Activated CD8-positive, alpha-beta memory T cell treated with anti-CD3 and anti-CD28 coated beads, Interleukin-2, amount 10 ng/mL, durations not matched to agents 7 days and 5 days (primary cell): ENCODE results near the gene STAMBP. TPM values are rescaled to one million over a fixed set of nuclear protein-coding genes. Genes with fewer than 3 reads are reported as not detected.
A peak's percentile ranks its signal among the peaks of the same experiment; 100 is the strongest.

Source experiments
- ATAC-seq: fragments of 150-1000 bp; cut with Tn5 transposase; one replicate; pipeline ENCODE4 v1.10.0; 2021; ENCODE audit warnings: moderate library complexity
- CTCF ChIA-PET: fragments of 350-600 bp; sonication (Branson Sonifier 250); formaldehyde crosslinking; loops from one replicate; lab custom pipeline; 2021; ENCODE audit warnings: antibody characterized with exemption; lab: Charles Lee
- DNase-seq: peaks from one replicate; pipeline ENCODE4 v3.0.0-alpha.2; 2020
- H3K27ac Mint-ChIP-seq: one replicate; pipeline ENCODE4 v1.8.0; 2021; ENCODE audit warnings: mild to moderate bottlenecking, mixed read lengths
- H3K27me3 Mint-ChIP-seq: one replicate; pipeline ENCODE4 v1.8.0; 2021; ENCODE audit warnings: mixed read lengths
- H3K36me3 Mint-ChIP-seq: one replicate; pipeline ENCODE4 v1.8.0; 2021; ENCODE audit warnings: mild to moderate bottlenecking, mixed read lengths
- H3K4me1 Mint-ChIP-seq: one replicate; pipeline ENCODE4 v1.8.0; 2021; ENCODE audit warnings: mixed read lengths
- H3K4me3 Mint-ChIP-seq: one replicate; pipeline ENCODE4 v1.8.0; 2021; ENCODE audit warnings: mild to moderate bottlenecking, moderate library complexity, mixed read lengths
- H3K9me3 Mint-ChIP-seq: one replicate; pipeline ENCODE4 v1.8.0; 2022; ENCODE audit warnings: low read depth, mixed read lengths
- total RNA-seq, 2 experiments: library from RNA; stranded (reverse); gene quantifications; one replicate each; pipeline ENCODE4 v1.2.3, GENCODE V29; 2021

The STAMBP gene
- total RNA-seq, 2 experiments from 2014 or later = 42.8 to 58.8 TPM

DNA sequence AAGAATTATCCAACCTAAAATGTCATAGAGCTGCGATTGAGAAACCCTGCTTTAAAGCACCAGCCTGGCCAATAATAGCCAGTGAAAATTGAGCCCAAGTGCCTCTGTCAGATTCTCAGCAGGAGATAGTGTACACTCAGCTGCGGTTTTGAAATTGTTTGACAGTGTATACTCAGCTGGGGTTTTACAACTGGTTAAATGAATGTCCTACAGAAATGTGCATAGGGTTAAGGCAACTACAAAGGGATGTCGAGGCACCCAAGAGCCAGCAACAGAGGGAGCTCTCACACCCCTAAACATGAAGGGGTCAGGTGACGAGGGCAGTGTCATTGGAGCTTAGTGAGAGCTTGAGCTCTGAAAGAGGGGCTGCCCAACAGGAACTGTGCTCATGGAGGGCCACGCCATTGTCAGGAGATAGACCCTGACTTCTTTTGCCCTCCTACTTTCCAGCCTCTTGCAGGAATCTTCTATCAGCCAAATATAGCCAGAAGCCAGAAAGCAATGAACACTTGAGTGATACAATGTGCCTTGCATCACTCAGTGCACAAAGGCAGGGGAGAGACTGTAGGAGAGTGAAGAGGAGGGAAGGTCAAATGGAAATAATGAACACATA lies 79.2 kb downstream of the STAMBP start:
- H3K9me3 Mint-ChIP-seq = no peaks in the 10 kb centered on the region
- no peaks in the 10 kb centered on the region for H3K36me3 Mint-ChIP-seq
- H3K27ac Mint-ChIP-seq = no peak overlapping the region
- no peak overlapping the region for H3K4me3 Mint-ChIP-seq
- CTCF ChIA-PET = interaction anchor here (0.7 to 2.5 kb wide), 17 partner anchors 10 to 427 kb away, joined by 3 to 22 read pairs (median 5); partner anchors contain the start of gene STAMBP
- DNase-seq = peak; percentile 74
- H3K27me3 Mint-ChIP-seq = no peaks in the 10 kb centered on the region
- ATAC-seq = peak; percentile 89
- peaks cover 9% of the 10 kb centered on the region for H3K4me1 Mint-ChIP-seq

DNA sequence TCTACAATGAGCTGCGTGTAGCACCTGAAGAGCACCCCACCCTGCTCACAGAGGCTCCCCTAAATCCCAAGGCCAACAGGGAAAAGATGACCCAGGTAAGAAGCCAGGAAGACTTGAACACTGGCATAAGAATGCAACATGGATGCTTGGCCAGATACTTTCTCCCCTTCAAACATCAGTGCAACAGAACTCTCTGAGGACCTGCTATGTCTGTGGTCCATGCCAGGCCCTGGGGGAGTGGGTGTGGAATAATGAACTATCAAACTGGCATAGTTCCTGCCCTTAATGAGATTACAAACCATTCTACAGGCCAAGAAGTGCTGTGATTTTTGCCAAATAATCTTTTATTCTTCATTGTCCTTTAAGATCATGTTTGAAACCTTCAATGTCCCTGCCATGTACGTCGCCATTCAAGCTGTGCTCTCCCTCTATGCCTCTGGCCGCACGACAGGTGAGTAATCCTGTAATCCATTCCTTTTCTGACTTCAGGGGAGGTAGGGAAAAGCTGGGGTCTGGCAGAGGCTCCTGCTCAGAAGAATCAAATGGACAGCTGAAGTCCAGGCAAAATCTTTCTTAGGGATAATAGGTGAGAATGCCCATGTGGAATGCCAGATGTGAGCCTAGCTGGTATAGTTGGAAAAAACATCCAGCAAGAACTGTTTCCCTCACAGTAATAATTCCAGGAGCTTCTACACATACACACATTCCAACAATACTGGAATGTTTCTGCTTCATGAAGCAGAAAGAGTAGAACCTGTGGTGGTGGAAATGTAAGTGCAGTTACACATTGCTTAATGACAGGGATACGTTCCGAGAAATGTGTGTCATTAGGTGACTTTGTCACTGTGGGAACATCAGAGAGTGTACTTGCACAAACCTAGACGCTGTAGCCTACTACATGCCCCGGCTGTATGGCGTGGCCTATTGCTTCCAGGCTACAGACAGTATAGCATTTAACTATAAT lies 80.2 kb downstream of the STAMBP start:
- Mint-ChIP-seq H3K4me1 (peaks cover 9% of the 10 kb centered on the region), H3K4me3 (no peak overlapping the region), H3K36me3 (no peaks in the 10 kb centered on the region), H3K27me3 (no peaks in the 10 kb centered on the region), H3K27ac (no peak overlapping the region), H3K9me3 (no peaks in the 10 kb centered on the region)
- CTCF ChIA-PET = interaction anchor here (1.2 to 2.5 kb wide), 7 partner anchors 12 to 144 kb away, joined by 3 to 22 read pairs (median 6); partner anchors contain the start of gene STAMBP
- DNase-seq (no peak), ATAC-seq (no peak)

GRCh38 chr2:73910873-73911547 lies 82.2 kb downstream of the STAMBP start:
- no peak for ATAC-seq
- no peak for DNase-seq
- H3K27ac Mint-ChIP-seq = no peak overlapping the region
- H3K4me1 Mint-ChIP-seq = peaks cover 13% of the 10 kb centered on the region
- H3K9me3 Mint-ChIP-seq = no peaks in the 10 kb centered on the region
- CTCF ChIA-PET = interaction anchor here (1.1 to 2.2 kb wide), 6 partner anchors 77 to 236 kb away, joined by 3 to 9 read pairs (median 4); partner anchors contain the start of gene STAMBP
- no peaks in the 10 kb centered on the region for H3K27me3 Mint-ChIP-seq
- H3K36me3 Mint-ChIP-seq = no peaks in the 10 kb centered on the region
- no peak overlapping the region for H3K4me3 Mint-ChIP-seq

- ATAC-seq (no peak), DNase-seq (no peak)
- CTCF ChIA-PET = interaction anchor here (1.1 to 2.2 kb wide), 5 partner anchors 76 to 209 kb away, joined by 3 to 9 read pairs (median 3); partner anchors contain the start of gene STAMBP
- no peak overlapping the region for H3K4me3 Mint-ChIP-seq
- no peak overlapping the region for H3K27ac Mint-ChIP-seq
- no peaks in the 10 kb centered on the region for H3K27me3 Mint-ChIP-seq
- H3K9me3 Mint-ChIP-seq = no peaks in the 10 kb centered on the region
- H3K36me3 Mint-ChIP-seq = no peaks in the 10 kb centered on the region
- H3K4me1 Mint-ChIP-seq = peaks cover 13% of the 10 kb centered on the region
Measured at GRCh38 chr2:73911548-73912208, 82.9 kb downstream of the STAMBP start.

DNA sequence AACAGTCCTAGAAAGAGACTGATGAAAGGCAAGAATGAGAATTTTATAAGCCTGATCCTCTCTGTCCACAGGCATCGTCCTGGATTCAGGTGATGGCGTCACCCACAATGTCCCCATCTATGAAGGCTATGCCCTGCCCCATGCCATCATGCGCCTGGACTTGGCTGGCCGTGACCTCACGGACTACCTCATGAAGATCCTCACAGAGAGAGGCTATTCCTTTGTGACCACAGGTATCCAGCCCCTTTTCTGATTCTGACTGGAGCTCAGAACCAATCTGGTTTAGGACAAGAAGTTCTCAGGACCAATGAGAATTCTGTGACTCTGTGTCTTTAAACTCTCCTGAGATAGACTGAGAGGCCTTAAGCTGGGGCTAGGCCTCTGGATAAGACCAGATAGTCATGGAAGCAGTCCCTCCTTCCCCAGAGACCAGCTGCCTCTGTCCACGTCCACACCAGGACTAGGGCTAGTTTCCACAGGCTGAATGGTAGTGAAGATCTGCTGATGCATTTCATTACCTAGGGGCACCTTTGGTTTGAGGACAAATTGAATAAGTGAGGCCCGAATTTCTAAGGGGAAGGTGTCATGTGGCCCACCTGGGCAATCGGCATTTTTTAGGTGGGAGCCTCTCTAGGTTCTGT lies 84.8 kb downstream of the STAMBP start:
- no peak for DNase-seq
- no peaks in the 10 kb centered on the region for H3K36me3 Mint-ChIP-seq
- H3K27ac Mint-ChIP-seq = no peak overlapping the region
- CTCF ChIA-PET = no interaction called here
- no peaks in the 10 kb centered on the region for H3K9me3 Mint-ChIP-seq
- H3K4me3 Mint-ChIP-seq = no peak overlapping the region
- H3K4me1 Mint-ChIP-seq = peaks cover 9% of the 10 kb centered on the region
- H3K27me3 Mint-ChIP-seq = no peaks in the 10 kb centered on the region
- no peak for ATAC-seq

- no peak overlapping the region for H3K27ac Mint-ChIP-seq
- no peaks in the 10 kb centered on the region for H3K36me3 Mint-ChIP-seq
- peaks cover 9% of the 10 kb centered on the region for H3K4me1 Mint-ChIP-seq
- CTCF ChIA-PET = interaction anchor here (0.9 kb wide), 1 partner anchor 233 kb away, joined by 4 read pairs; the partner anchor contains the start of gene BOLA3
- ATAC-seq (no peak), DNase-seq (no peak)
- peaks cover 2% of the 10 kb centered on the region for H3K27me3 Mint-ChIP-seq
- no peak overlapping the region for H3K4me3 Mint-ChIP-seq
- H3K9me3 Mint-ChIP-seq = no peaks in the 10 kb centered on the region
Measured at GRCh38 chr2:73914667-73915066, 85.9 kb downstream of the STAMBP start.

DNA sequence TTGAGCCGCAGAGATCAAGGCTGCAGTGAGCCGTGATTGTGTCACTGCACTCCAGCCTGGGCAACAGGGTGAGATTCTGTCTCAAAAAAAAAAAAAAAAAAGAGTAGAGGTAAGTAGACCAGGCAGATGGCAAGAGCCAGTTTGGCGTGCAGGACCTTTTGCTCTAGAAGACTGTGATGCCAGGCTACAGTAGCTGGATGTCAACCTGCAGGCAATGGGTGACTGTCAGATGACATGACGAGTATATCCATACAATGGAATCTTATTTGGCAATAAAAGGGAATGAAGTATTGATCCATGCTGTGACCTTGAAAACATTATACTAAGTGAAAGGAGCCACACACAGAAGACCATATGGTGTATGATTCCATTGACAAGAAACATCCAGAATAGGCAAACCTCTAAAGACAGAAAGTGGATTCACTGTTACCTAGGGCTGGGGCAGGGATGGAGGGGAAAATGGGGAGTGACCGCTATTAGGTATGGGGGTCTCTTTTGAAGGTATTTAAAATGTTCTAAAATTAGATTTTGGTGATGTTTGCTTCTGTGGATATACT lies 86.8 kb downstream of the STAMBP start:
- Mint-ChIP-seq H3K4me3 (no peak overlapping the region), H3K9me3 (no peaks in the 10 kb centered on the region), H3K4me1 (peaks cover 9% of the 10 kb centered on the region), H3K36me3 (no peaks in the 10 kb centered on the region), H3K27ac (no peak overlapping the region), H3K27me3 (peaks cover 5% of the 10 kb centered on the region)
- CTCF ChIA-PET = no interaction called here
- DNase-seq (no peak), ATAC-seq (no peak)

- Mint-ChIP-seq H3K27ac (no peak overlapping the region), H3K27me3 (peaks cover 6% of the 10 kb centered on the region), H3K4me1 (peaks cover 9% of the 10 kb centered on the region), H3K9me3 (no peaks in the 10 kb centered on the region), H3K36me3 (no peaks in the 10 kb centered on the region), H3K4me3 (no peak overlapping the region)
- DNase-seq (no peak), ATAC-seq (no peak)
- CTCF ChIA-PET = interaction anchor here (1.3 to 1.7 kb wide), 2 partner anchors 9 to 85 kb away, joined by 3 to 10 read pairs; no protein-coding TSS in a partner anchor
Measured at GRCh38 chr2:73916666-73917065, 87.9 kb downstream of the STAMBP start.

GRCh38 chr2:73917296-73917695 lies 88.5 kb downstream of the STAMBP start:
- H3K4me1 Mint-ChIP-seq = peaks cover 6% of the 10 kb centered on the region
- CTCF ChIA-PET = interaction anchor here (1.3 to 1.7 kb wide), 2 partner anchors 10 to 84 kb away, joined by 3 to 10 read pairs; no protein-coding TSS in a partner anchor
- DNase-seq (no peak), ATAC-seq (no peak)
- no peak overlapping the region for H3K27ac Mint-ChIP-seq
- no peaks in the 10 kb centered on the region for H3K36me3 Mint-ChIP-seq
- no peaks in the 10 kb centered on the region for H3K9me3 Mint-ChIP-seq
- H3K27me3 Mint-ChIP-seq = peaks cover 6% of the 10 kb centered on the region
- H3K4me3 Mint-ChIP-seq = no peak overlapping the region

DNA sequence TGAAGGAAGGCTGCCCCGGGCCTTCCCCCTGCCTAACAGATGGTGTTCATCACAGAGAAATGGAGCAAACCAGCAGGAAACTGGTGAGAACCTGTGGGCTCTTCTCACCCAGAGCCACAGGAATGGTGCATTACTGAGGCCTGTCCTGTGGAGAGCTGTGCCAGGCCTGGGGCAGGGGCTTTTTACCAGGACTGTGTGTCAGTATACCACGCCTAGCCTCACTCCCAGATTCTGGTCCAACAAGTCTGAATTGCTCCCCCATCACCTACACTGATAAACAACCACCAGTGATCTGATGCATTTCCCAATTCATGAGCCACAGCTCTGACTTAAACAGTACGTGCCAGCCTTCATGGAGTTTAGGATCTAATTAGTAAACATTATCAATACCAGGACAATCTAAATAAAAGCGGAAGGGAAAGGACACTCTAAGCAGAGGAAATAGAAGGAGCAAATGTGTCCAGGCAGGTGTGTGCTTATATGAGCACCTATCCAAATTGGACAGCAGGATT lies 89.0 kb downstream of the STAMBP start:
- H3K27me3 Mint-ChIP-seq = peaks cover 6% of the 10 kb centered on the region
- no peak overlapping the region for H3K4me3 Mint-ChIP-seq
- DNase-seq = no peak
- no peak overlapping the region for H3K27ac Mint-ChIP-seq
- ATAC-seq = no peak
- no peaks in the 10 kb centered on the region for H3K9me3 Mint-ChIP-seq
- H3K4me1 Mint-ChIP-seq = peaks cover 8% of the 10 kb centered on the region
- H3K36me3 Mint-ChIP-seq = no peaks in the 10 kb centered on the region
- CTCF ChIA-PET = interaction anchor here (1.0 to 1.7 kb wide), 4 partner anchors 10 to 187 kb away, joined by 3 to 10 read pairs (median 3); no protein-coding TSS in a partner anchor

GRCh38 chr2:73918856-73919255 lies 90.1 kb downstream of the STAMBP start:
- Mint-ChIP-seq H3K9me3 (no peaks in the 10 kb centered on the region), H3K4me1 (peaks cover 15% of the 10 kb centered on the region), H3K4me3 (no peak overlapping the region), H3K27me3 (peaks cover 6% of the 10 kb centered on the region), H3K27ac (no peak overlapping the region), H3K36me3 (no peaks in the 10 kb centered on the region)
- no peak for ATAC-seq
- no peak for DNase-seq
- CTCF ChIA-PET = interaction anchor here (1.0 to 1.3 kb wide), 2 partner anchors 95 to 186 kb away, joined by 3 read pairs; no protein-coding TSS in a partner anchor
